Measurements from ENCODE around the gene KCTD11. TPM values are rescaled to one million over a fixed set of nuclear protein-coding genes. Genes with fewer than 3 reads are reported as not detected.

KCTD11 gene
- total RNA-seq, 2 experiments from 2014 or later: 6.0 to 8.6 TPM

DNA sequence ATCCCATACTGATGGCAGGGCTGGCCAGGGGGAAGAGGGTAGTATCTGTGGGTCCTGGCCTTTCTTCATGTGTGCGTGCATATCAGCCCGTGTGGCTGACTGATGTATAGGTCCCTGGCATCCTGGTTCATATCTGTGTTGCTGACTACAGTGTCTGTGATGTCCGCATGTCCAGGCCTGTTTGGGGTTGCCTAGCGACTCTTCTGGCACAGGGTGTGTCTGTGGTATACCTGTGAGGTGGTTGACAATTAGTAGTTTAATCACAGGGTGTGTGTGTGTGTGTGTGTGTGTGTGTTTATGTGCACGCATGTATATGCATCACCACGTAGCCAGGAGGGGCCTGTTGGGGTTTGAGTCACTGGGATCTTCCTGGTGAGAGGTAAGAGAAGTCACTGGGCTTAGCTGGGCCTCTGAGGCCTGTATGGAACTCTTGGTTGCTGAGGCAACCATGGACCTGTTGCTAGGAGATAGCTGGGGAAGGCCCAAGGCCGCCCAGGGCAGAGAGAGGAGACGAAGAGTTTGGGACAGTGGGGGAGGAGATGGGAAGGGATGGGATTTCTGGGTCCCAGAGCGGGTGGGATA lies 2.4 kb downstream of the KCTD11 start:
- Histone ChIP-seq H3K4me3 (ENCODE audit: low read depth, low read length, poor library complexity, severe bottlenecking) (no peak overlapping the region), H3K9me2 (ENCODE audit: insufficient read depth, low read length) (no peaks in the 10 kb centered on the region), H3K9me3 (ENCODE audit: low read length) (no peaks in the 10 kb centered on the region), H3K79me2 (ENCODE audit: insufficient read depth, low read depth, low read length) (no peaks in the 10 kb centered on the region), H3K4me2 (ENCODE audit: low read length) (no peak overlapping the region), H2AFZ (ENCODE audit: low read length) (no peak overlapping the region), H4K20me1 (ENCODE audit: insufficient read depth, low read length) (no peaks in the 10 kb centered on the region), H3K27ac (ENCODE audit: low read depth, low read length, poor library complexity, severe bottlenecking) (no peak overlapping the region), H3K4me1 (ENCODE audit: insufficient read depth, low read length, poor library complexity, severe bottlenecking) (peaks cover 35% of the 10 kb centered on the region), H3K36me3 (ENCODE audit: insufficient read depth, low read length) (0 out of 2 replicates have a peak, but pooled peaks cover 6% of the 10 kb centered on the region)
- no TSS peak for BruUV-seq (replicated peaks)
- POLR2A ChIA-PET: no interaction called here
- intact Hi-C loops (cut with micrococcal nuclease; ENCODE audit: unreplicated experiment): loop anchor here (5.0 kb wide), 3 partner anchors 37 to 333 kb away; partner anchors contain the start of genes GPS2, TMEM256, TP53 and WRAP53
- DNase-seq (ENCODE audit: low spot score): no peak
- CTCF ChIA-PET (ENCODE audit: unreplicated experiment): interaction anchor here (0.5 to 2.6 kb wide), 2 partner anchors 82 to 206 kb away, joined by 4 to 13 read pairs; no protein-coding TSS in a partner anchor
- TF ChIP-seq EZH2phosphoT487 (IDR thresholded peaks at IDR 0.05; ENCODE audit: borderline replicate concordance, low read depth, low read length) (no peak), CTCF (conservative IDR thresholded peaks at IDR 0.05; ENCODE audit: low read length) (no peak)

DNA sequence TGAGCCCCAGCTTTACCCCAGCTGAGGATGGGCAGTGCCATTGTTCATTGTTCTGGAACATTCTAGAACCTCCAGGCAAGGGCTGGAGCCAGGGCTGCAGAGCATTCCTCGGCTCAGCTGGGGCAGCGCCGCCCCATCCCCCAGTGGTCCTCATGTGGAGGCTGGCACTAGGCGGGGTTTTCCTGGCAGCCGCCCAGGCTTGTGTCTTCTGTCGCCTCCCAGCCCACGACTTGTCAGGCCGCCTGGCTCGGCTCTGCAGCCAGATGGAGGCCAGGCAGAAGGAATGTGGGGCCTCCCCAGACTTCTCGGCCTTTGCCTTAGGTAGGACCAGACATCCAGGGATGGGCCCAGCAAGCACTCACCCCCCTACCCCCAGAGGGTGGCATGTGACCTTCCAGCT lies 3.1 kb downstream of the KCTD11 start, which contains the start of gene TMEM95:
Gene TMEM95, plus strand, starts transcription at position 104 of the 400 bp plus-strand sequence. Its CDS starts 49 bp downstream, at position 153.
- Histone ChIP-seq H3K4me3 (ENCODE audit: low read depth, low read length, poor library complexity, severe bottlenecking) (no peak within 1 kb of the TSS), H3K79me2 (ENCODE audit: insufficient read depth, low read depth, low read length) (no peaks in the 10 kb centered on the region), H3K27ac (ENCODE audit: low read depth, low read length, poor library complexity, severe bottlenecking) (no peak within 1 kb of the TSS), H3K4me2 (ENCODE audit: low read length) (0 out of 2 replicates have a peak within 1 kb of the TSS, but pooled peaks have one; percentile 1), H4K20me1 (ENCODE audit: insufficient read depth, low read length) (no peaks in the 10 kb centered on the region), H2AFZ (ENCODE audit: low read length) (no peak within 1 kb of the TSS; the same call in 1 of the 2 replicates), H3K36me3 (ENCODE audit: insufficient read depth, low read length) (0 out of 2 replicates have a peak, but pooled peaks cover 6% of the 10 kb centered on the region), H3K9me2 (ENCODE audit: insufficient read depth, low read length) (no peaks in the 10 kb centered on the region), H3K4me1 (ENCODE audit: insufficient read depth, low read length, poor library complexity, severe bottlenecking) (peaks cover 28% of the 10 kb centered on the region), H3K9me3 (ENCODE audit: low read length) (no peaks in the 10 kb centered on the region)
- CTCF ChIA-PET (ENCODE audit: unreplicated experiment): interaction anchor here (0.5 to 2.6 kb wide), 3 partner anchors 39 to 206 kb away, joined by 3 to 13 read pairs (median 4); partner anchors contain the start of gene PLSCR3
- no peak for TF ChIP-seq EZH2phosphoT487 (IDR thresholded peaks at IDR 0.05; ENCODE audit: borderline replicate concordance, low read depth, low read length)
- no peak for TF ChIP-seq CTCF (conservative IDR thresholded peaks at IDR 0.05; ENCODE audit: low read length)
- no TSS peak for BruUV-seq (replicated peaks)
- DNase-seq (ENCODE audit: low spot score): no peak
- POLR2A ChIA-PET: interaction anchor here (0.7 to 1.5 kb wide), 3 partner anchors 18 to 81 kb away, joined by 3 to 6 read pairs (median 5); partner anchors contain the start of gene TMEM102
- intact Hi-C loops (cut with micrococcal nuclease; ENCODE audit: unreplicated experiment): no loop called here
